H9 (cell line): ENCODE results near the gene SPATA25. TPM values are rescaled to one million over a fixed set of nuclear protein-coding genes. Genes with fewer than 3 reads are reported as not detected.

Source experiments
- DNase-seq: peaks from one replicate; pipeline ENCODE4 v3.0.0-alpha.2; 2017
- H2AFZ ChIP-seq: one replicate; pipeline ENCODE4 v1.6.1; 2013; ENCODE audit warnings: mild to moderate bottlenecking, low read length, control low read depth, moderate library complexity
- H2AK5ac ChIP-seq: 2 replicates; pipeline ENCODE4 v1.6.1; 2013; ENCODE audit warnings: low read length, control low read depth, mixed read lengths; ENCODE audit not compliant: insufficient read length
- H2BK120ac ChIP-seq: one replicate; pipeline ENCODE4 v1.6.1; 2013; ENCODE audit warnings: low read depth, mild to moderate bottlenecking, low read length, control low read depth, inconsistent platforms; ENCODE audit not compliant: poor library complexity, severe bottlenecking
- H2BK12ac ChIP-seq: 2 replicates; pipeline ENCODE4 v1.6.1; 2013; ENCODE audit warnings: low read length, control low read depth, mixed read lengths, low read depth; ENCODE audit not compliant: insufficient read length
- H2BK15ac ChIP-seq: 2 replicates; pipeline ENCODE4 v1.6.1; 2013; ENCODE audit warnings: low read depth, low read length, control low read depth
- H2BK20ac ChIP-seq: one replicate; pipeline ENCODE4 v1.6.1; 2013; ENCODE audit warnings: low read depth, mild to moderate bottlenecking, low read length, control low read depth, inconsistent platforms; ENCODE audit not compliant: poor library complexity, severe bottlenecking
- H2BK5ac ChIP-seq: 2 replicates; pipeline ENCODE4 v1.6.1; 2013; ENCODE audit warnings: low read length, control low read depth, mixed read lengths; ENCODE audit not compliant: insufficient read length
- H3K14ac ChIP-seq: 2 replicates; pipeline ENCODE4 v1.6.1; 2013; ENCODE audit warnings: low read length, control low read depth; ENCODE audit not compliant: insufficient read depth
- H3K18ac ChIP-seq: 2 replicates; pipeline ENCODE4 v1.6.1; 2013; ENCODE audit warnings: low read depth, mild to moderate bottlenecking, mixed read lengths, low read length, control low read depth; ENCODE audit not compliant: insufficient read length
- H3K23ac ChIP-seq: 2 replicates; pipeline ENCODE4 v1.6.1; 2013; ENCODE audit warnings: low read length, control low read depth, mixed read lengths, low read depth; ENCODE audit not compliant: insufficient read length
- H3K23me2 ChIP-seq: 2 replicates; pipeline ENCODE4 v1.6.1; 2013; ENCODE audit warnings: low read depth, mild to moderate bottlenecking, mixed read lengths, low read length, control low read depth; ENCODE audit not compliant: insufficient read length, poor library complexity, severe bottlenecking
- H3K27ac ChIP-seq: 2 replicates; pipeline ENCODE4 v1.5.1; 2013; ENCODE audit warnings: low read length, control low read depth, mixed read lengths, low read depth; ENCODE audit not compliant: insufficient read length
- H3K27me3 ChIP-seq: 2 replicates; pipeline ENCODE4 v1.6.1; 2013; ENCODE audit warnings: low read length, control low read depth, inconsistent platforms; ENCODE audit not compliant: insufficient read depth
- H3K4ac ChIP-seq: 2 replicates; pipeline ENCODE4 v1.6.1; 2013; ENCODE audit warnings: low read depth, mild to moderate bottlenecking, control low read depth, inconsistent platforms, low read length, moderate library complexity
- H3K4me1 ChIP-seq: 2 replicates; pipeline ENCODE4 v1.6.1; 2013; ENCODE audit warnings: low read length, control low read depth, inconsistent platforms; ENCODE audit not compliant: insufficient read depth
- H3K4me2 ChIP-seq: 2 replicates; pipeline ENCODE4 v1.6.1; 2013; ENCODE audit warnings: low read length, control low read depth, mixed read lengths; ENCODE audit not compliant: insufficient read length, insufficient read depth
- H3K56ac ChIP-seq: 2 replicates; pipeline ENCODE4 v1.6.1; 2013; ENCODE audit warnings: low read depth, mild to moderate bottlenecking, mixed read lengths, low read length, control low read depth; ENCODE audit not compliant: insufficient read length
- H3K79me1 ChIP-seq: 2 replicates; pipeline ENCODE4 v1.6.1; 2013; ENCODE audit warnings: low read depth, mild to moderate bottlenecking, moderate library complexity, low read length, control low read depth, inconsistent platforms; ENCODE audit not compliant: insufficient read depth, poor library complexity, severe bottlenecking
- H3K79me2 ChIP-seq: 2 replicates; pipeline ENCODE4 v1.6.1; 2013; ENCODE audit warnings: low read length, control low read depth, inconsistent platforms; ENCODE audit not compliant: insufficient read depth
- H3K9ac ChIP-seq: 2 replicates; pipeline ENCODE4 v1.6.1; 2013; ENCODE audit warnings: low read length, control low read depth, mixed read lengths; ENCODE audit not compliant: insufficient read length; ENCODE audit errors: extremely low read depth
- H3K9me3 ChIP-seq: one replicate; pipeline ENCODE4 v1.6.1; 2013; ENCODE audit warnings: low read depth, low read length, inconsistent platforms; ENCODE audit not compliant: control insufficient read depth
- H3T11ph ChIP-seq: one replicate; pipeline ENCODE4 v1.6.1; 2013; ENCODE audit warnings: mild to moderate bottlenecking, low read length, control low read depth, inconsistent platforms
- H4K20me1 ChIP-seq: one replicate; pipeline ENCODE4 v1.6.1; 2013; ENCODE audit not compliant: control insufficient read depth, insufficient read length, insufficient read depth
- H4K5ac ChIP-seq: 2 replicates; pipeline ENCODE4 v1.6.1; 2013; ENCODE audit warnings: low read depth, mild to moderate bottlenecking, mixed read lengths, low read length, control low read depth; ENCODE audit not compliant: insufficient read length
- H4K8ac ChIP-seq: replicated peaks from 2 replicates; pipeline ENCODE4 v1.6.1; 2013; ENCODE audit warnings: low read length, control low read depth, mixed read lengths, low read depth; ENCODE audit not compliant: insufficient read length
- H4K91ac ChIP-seq: 2 replicates; pipeline ENCODE4 v1.6.1; 2013; ENCODE audit warnings: low read depth, mild to moderate bottlenecking, moderate library complexity, mixed read lengths, low read length, control low read depth; ENCODE audit not compliant: insufficient read length
- H3K27ac Mint-ChIP-seq, 3 experiments: 2 replicates in 2 of 3; 3 replicates in 1 of 3; pipeline ENCODE4 v1.8.0; 2020 to 2021; ENCODE audit warnings: mixed read lengths in 3 of 3, mild to moderate bottlenecking in 1 of 3, moderate library complexity in 1 of 3
- H3K27me3 Mint-ChIP-seq: 2 replicates; pipeline ENCODE4 v1.8.0; 2021; ENCODE audit warnings: low read depth, mild to moderate bottlenecking, moderate library complexity, mixed read lengths
- H3K36me3 Mint-ChIP-seq, 3 experiments: 2 replicates in 2 of 3; 3 replicates in 1 of 3; pipeline ENCODE4 v1.8.0; 2020 to 2021; ENCODE audit warnings: low read depth in 3 of 3, mixed read lengths in 3 of 3; ENCODE audit not compliant: insufficient read depth in 1 of 3
- H3K4me1 Mint-ChIP-seq, 2 experiments: 2 replicates each; pipeline ENCODE4 v1.8.0; 2020; ENCODE audit warnings: mixed read lengths in 2 of 2
- H3K4me3 Mint-ChIP-seq, 2 experiments: 2 replicates in 1 of 2; 3 replicates in 1 of 2; pipeline ENCODE4 v1.8.0; 2020 to 2021; ENCODE audit warnings: mild to moderate bottlenecking in 2 of 2, mixed read lengths in 2 of 2, moderate library complexity in 1 of 2
- H3K9me3 Mint-ChIP-seq, 2 experiments: 2 replicates in 1 of 2; 3 replicates in 1 of 2; pipeline ENCODE4 v1.8.0; 2020; ENCODE audit warnings: mild to moderate bottlenecking in 2 of 2, mixed read lengths in 2 of 2, moderate library complexity in 1 of 2
- WGBS: extraction: QIAGEN DNeasy Blood & Tissue Kit; methylation state at CpG from one replicate; pipeline ENCODE4 v1.1.7; 2013; ENCODE audit warnings: missing lambda C conversion rate, low lambda C conversion rate, mixed read lengths; ENCODE audit not compliant: insufficient read length; ENCODE audit errors: extremely low coverage; 5-methylcytosine and 5-hydroxymethylcytosine counted together
- total RNA-seq: library from RNA; stranded (reverse); gene quantifications from 2 replicates; pipeline ENCODE4 v1.2.1, GENCODE V29; 2021
- TF ChIP-seq, protein P1 (sequence below): fragments of 200-600 bp; sonication (generic); conservative IDR thresholded peaks from 3 replicates; pipeline ENCODE4 v1.8.0; 2021; ENCODE audit warnings: antibody characterized with exemption, mild to moderate bottlenecking

The SPATA25 gene
- total RNA-seq, 1 experiment from 2014 or later, result 2.4 TPM

DNA sequence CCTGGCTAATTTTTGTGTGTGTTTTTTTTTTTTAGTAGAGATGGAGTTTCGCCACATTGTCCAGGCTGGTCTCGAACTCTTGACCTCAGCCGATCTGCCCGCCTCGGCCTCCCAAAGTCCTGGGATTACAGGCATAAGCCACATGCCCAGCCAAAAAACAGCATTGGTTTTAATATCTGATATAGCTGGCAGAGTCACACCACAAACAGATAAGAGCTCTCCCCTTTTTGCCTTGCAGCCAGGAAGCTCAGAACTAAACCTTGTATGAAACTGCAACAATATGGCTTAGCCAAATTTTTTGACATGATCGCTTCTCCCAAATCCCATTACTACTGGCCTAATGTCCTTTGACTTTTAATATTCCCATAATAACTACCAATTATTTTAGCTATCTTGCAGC is 35.1 kb downstream of the SPATA25 start:
- no peak overlapping the region for H3K14ac ChIP-seq
- peaks cover 41 to 47% of the 10 kb centered on the region in 2 experiments for H3K4me1 Mint-ChIP-seq
- no peak overlapping the region for H4K8ac ChIP-seq
- H3K9ac ChIP-seq, result no peak overlapping the region
- no peak for DNase-seq
- no peaks in the 10 kb centered on the region for H3K27me3 ChIP-seq
- H3K4me3 Mint-ChIP-seq, result no peak overlapping the region
- WGBS, result no CpG with 5 or more reads among the region's 6 CpGs
- no peak overlapping the region for H2BK20ac ChIP-seq
- no peak overlapping the region for H2BK5ac ChIP-seq
- H2BK120ac ChIP-seq, result no peak overlapping the region
- peaks cover 5% of the 10 kb centered on the region for H3K23me2 ChIP-seq
- H3K79me1 ChIP-seq, result no peaks in the 10 kb centered on the region
- peaks cover under 1% of the 10 kb centered on the region for H4K20me1 ChIP-seq
- no peak overlapping the region for H3K4me2 ChIP-seq
- H4K5ac ChIP-seq, result no peak overlapping the region
- H4K91ac ChIP-seq, result no peak overlapping the region
- peaks cover 12% of the 10 kb centered on the region; the same call in 1 of the 2 replicates for H3K4me1 ChIP-seq
- no peak overlapping the region for H2BK15ac ChIP-seq
- H3K23ac ChIP-seq, result no peak overlapping the region
- TF ChIP-seq, protein P1, sequence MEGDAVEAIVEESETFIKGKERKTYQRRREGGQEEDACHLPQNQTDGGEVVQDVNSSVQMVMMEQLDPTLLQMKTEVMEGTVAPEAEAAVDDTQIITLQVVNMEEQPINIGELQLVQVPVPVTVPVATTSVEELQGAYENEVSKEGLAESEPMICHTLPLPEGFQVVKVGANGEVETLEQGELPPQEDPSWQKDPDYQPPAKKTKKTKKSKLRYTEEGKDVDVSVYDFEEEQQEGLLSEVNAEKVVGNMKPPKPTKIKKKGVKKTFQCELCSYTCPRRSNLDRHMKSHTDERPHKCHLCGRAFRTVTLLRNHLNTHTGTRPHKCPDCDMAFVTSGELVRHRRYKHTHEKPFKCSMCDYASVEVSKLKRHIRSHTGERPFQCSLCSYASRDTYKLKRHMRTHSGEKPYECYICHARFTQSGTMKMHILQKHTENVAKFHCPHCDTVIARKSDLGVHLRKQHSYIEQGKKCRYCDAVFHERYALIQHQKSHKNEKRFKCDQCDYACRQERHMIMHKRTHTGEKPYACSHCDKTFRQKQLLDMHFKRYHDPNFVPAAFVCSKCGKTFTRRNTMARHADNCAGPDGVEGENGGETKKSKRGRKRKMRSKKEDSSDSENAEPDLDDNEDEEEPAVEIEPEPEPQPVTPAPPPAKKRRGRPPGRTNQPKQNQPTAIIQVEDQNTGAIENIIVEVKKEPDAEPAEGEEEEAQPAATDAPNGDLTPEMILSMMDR, result no peak
- no peak overlapping the region for H3K56ac ChIP-seq
- no peak overlapping the region for H3T11ph ChIP-seq
- peaks cover 3% of the 10 kb centered on the region; the same call in 1 of the 2 replicates for H3K79me2 ChIP-seq
- no peaks in the 10 kb centered on the region for H3K9me3 ChIP-seq
- no peak overlapping the region for H3K4ac ChIP-seq
- peaks cover 9 to 36% (median 20%) of the 10 kb centered on the region in 3 experiments; a peak in 6 of 7 replicates for H3K36me3 Mint-ChIP-seq
- no peak overlapping the region for H2BK12ac ChIP-seq
- peak overlapping the region in 1 of 3 experiments; percentile 83; a peak in 4 of 7 replicates for H3K27ac Mint-ChIP-seq
- no peak overlapping the region for H2AK5ac ChIP-seq
- H3K27me3 Mint-ChIP-seq, result no peaks in the 10 kb centered on the region
- no peak overlapping the region for H2AFZ ChIP-seq
- H3K18ac ChIP-seq, result no peak overlapping the region
- H3K27ac ChIP-seq, result no peak overlapping the region
- no peaks in the 10 kb centered on the region for H3K9me3 Mint-ChIP-seq
